T-helper 2 cell (primary cell): ENCODE data around the gene SMYD4.
A peak's percentile ranks its signal among the peaks of the same experiment; 100 is the strongest.
"Not testable (repeated sequence)": the region's sequence is repeated elsewhere in the genome, so short reads cannot be mapped to it uniquely, and the experiment has no call there.

ENCODE experiments used
- DNase-seq, 5 experiments: peaks; one replicate each; pipeline versions ENCODE4 v3.0.0 to v3.0.0-alpha.2; 2012 to 2022

The SMYD4 gene

GRCh38 chr17:1830288-1830687, 586 bp upstream of the SMYD4 start:
- DNase-seq, result peak in 2 of 5 experiments; percentile 27 to 31

GRCh38 chr17:1829216-1829591, 498 bp downstream of the SMYD4 start:
- DNase-seq, result no peak

GRCh38 chr17:1820528-1821252, 9.0 kb downstream of the SMYD4 start:
- no peak for DNase-seq

GRCh38 chr17:1813088-1813487, 16.6 kb downstream of the SMYD4 start:
- DNase-seq, result no peak

- DNase-seq, result no peak
Measured at GRCh38 chr17:1810450-1811103, 19.1 kb downstream of the SMYD4 start.

GRCh38 chr17:1809815-1810214, 19.9 kb downstream of the SMYD4 start:
- not testable (repeated sequence) for DNase-seq

- no peak for DNase-seq
Measured at GRCh38 chr17:1808644-1809043, 21.1 kb downstream of the SMYD4 start.

- DNase-seq, result no peak
Measured at GRCh38 chr17:1807890-1808289, 21.8 kb downstream of the SMYD4 start.

- no peak for DNase-seq
Measured at GRCh38 chr17:1803280-1803679, 26.4 kb downstream of the SMYD4 start.

GRCh38 chr17:1802429-1802828, 27.3 kb downstream of the SMYD4 start:
- DNase-seq, result no peak

GRCh38 chr17:1800712-1801111, 29.0 kb downstream of the SMYD4 start:
- DNase-seq, result no peak

- DNase-seq, result no peak
Measured at GRCh38 chr17:1800240-1800639, 29.5 kb downstream of the SMYD4 start.

GRCh38 chr17:1797846-1798245, 31.9 kb downstream of the SMYD4 start:
- not testable (repeated sequence) for DNase-seq

- no peak for DNase-seq
Measured at GRCh38 chr17:1797323-1797722, 32.4 kb downstream of the SMYD4 start.

- DNase-seq, result no peak
Measured at GRCh38 chr17:1796800-1797199, 32.9 kb downstream of the SMYD4 start.

GRCh38 chr17:1793447-1793806, 36.3 kb downstream of the SMYD4 start:
- DNase-seq, result no peak

- no peak for DNase-seq
Measured at GRCh38 chr17:1792495-1793446, 36.9 kb downstream of the SMYD4 start.

GRCh38 chr17:1789936-1790335, 39.8 kb downstream of the SMYD4 start:
- no peak for DNase-seq

- DNase-seq, result no peak
Measured at GRCh38 chr17:1787301-1787902, 42.3 kb downstream of the SMYD4 start.

- no peak for DNase-seq
Measured at GRCh38 chr17:1786708-1787107, 43.0 kb downstream of the SMYD4 start.

- no peak for DNase-seq
Measured at GRCh38 chr17:1785930-1786329, 43.8 kb downstream of the SMYD4 start.

- DNase-seq, result peak in 1 of 5 experiments; percentile 24
Measured at GRCh38 chr17:1783834-1784611, 45.7 kb downstream of the SMYD4 start.
